Measurements from ENCODE around the gene EIPR1. TPM values are rescaled to one million over a fixed set of nuclear protein-coding genes. Genes with fewer than 3 reads are reported as not detected.

The EIPR1 gene
- total RNA-seq, 2 donors from 2014 or later: 13.5 TPM

DNA sequence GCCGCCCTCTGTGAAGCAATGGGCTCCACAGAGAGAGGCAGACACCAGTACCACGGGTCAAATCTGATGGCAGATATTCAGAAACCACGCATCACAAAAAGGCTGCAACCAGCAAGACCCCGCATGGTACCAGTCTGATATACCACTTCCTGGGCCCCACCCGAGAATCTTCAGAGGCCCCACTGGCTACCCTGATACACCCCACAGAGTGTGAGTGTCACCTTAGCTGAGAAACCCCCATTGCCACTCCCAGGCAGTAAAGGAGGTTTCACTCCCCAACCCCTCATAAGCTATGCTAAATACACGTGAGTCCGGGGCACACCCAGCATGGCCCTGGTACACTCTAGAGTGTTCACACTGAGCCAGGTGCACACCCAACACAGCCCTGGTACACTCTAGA lies 160.0 kb downstream of the EIPR1 start:
- Histone ChIP-seq H3K27ac (no peak overlapping the region), H3K27me3 (no peaks in the 10 kb centered on the region), H3K9me3 (no peaks in the 10 kb centered on the region), H3K36me3 (replicated peaks in 1 of 2; ENCODE audit: insufficient read depth in 1 of 2, low read depth in 2 of 2) (no peaks in the 10 kb centered on the region), H3K4me3 (no peak overlapping the region), H3K4me1 (no peaks in the 10 kb centered on the region)
- intact Hi-C loops (cut with DNase I): no loop called here
- no peak for ATAC-seq
- DNase-seq: no peak
- WGBS, 2 donors: 74 to 78% methylated on average over 7 of the region's 7 CpGs
- TF ChIP-seq POLR2A (IDR thresholded peaks at IDR 0.05): no peak
- TF ChIP-seq, protein P1, sequence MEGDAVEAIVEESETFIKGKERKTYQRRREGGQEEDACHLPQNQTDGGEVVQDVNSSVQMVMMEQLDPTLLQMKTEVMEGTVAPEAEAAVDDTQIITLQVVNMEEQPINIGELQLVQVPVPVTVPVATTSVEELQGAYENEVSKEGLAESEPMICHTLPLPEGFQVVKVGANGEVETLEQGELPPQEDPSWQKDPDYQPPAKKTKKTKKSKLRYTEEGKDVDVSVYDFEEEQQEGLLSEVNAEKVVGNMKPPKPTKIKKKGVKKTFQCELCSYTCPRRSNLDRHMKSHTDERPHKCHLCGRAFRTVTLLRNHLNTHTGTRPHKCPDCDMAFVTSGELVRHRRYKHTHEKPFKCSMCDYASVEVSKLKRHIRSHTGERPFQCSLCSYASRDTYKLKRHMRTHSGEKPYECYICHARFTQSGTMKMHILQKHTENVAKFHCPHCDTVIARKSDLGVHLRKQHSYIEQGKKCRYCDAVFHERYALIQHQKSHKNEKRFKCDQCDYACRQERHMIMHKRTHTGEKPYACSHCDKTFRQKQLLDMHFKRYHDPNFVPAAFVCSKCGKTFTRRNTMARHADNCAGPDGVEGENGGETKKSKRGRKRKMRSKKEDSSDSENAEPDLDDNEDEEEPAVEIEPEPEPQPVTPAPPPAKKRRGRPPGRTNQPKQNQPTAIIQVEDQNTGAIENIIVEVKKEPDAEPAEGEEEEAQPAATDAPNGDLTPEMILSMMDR (IDR thresholded peaks at IDR 0.05): no peak

DNA sequence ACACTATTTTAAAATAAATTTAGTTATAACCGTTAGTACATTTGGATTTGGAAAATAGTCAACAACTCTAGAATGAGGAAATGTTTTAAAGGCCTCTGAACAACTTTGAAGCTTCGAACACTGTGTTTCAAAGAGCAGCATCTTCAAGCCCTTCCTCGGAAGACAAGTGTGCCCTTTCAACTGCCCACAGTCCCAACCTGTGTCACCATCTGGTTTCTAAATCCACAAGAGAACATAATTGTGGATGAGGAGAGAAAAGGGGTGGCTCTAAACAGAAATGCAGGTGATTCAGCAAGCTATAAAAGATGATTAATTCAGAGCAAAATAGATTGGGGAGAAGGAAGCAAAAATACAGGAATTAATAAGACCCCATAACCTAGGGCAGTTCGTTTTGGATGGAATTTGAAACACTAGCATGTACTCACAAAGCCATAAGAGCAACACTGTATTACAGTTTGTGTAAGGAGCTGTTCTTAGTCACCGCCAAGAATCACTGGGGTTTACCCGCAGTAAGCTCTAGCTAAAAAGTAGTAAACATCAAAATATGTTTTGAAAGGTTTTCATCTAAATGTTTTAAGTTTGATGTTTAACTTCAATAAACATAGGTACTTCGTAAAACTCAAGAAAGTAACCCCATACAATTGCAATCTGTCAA lies 160.7 kb downstream of the EIPR1 start:
- Histone ChIP-seq H3K9me3 (no peaks in the 10 kb centered on the region), H3K27me3 (no peaks in the 10 kb centered on the region), H3K36me3 (replicated peaks in 1 of 2; ENCODE audit: insufficient read depth in 1 of 2, low read depth in 2 of 2) (no peaks in the 10 kb centered on the region), H3K4me1 (no peaks in the 10 kb centered on the region), H3K4me3 (no peak overlapping the region), H3K27ac (no peak overlapping the region)
- ATAC-seq: no peak
- WGBS, 2 donors: 81 to 88% methylated on average over 7 of the region's 7 CpGs
- DNase-seq: no peak
- intact Hi-C loops (cut with DNase I): no loop called here
- no peak for TF ChIP-seq POLR2A (IDR thresholded peaks at IDR 0.05)
- TF ChIP-seq, protein P1 (IDR thresholded peaks at IDR 0.05): no peak

DNA sequence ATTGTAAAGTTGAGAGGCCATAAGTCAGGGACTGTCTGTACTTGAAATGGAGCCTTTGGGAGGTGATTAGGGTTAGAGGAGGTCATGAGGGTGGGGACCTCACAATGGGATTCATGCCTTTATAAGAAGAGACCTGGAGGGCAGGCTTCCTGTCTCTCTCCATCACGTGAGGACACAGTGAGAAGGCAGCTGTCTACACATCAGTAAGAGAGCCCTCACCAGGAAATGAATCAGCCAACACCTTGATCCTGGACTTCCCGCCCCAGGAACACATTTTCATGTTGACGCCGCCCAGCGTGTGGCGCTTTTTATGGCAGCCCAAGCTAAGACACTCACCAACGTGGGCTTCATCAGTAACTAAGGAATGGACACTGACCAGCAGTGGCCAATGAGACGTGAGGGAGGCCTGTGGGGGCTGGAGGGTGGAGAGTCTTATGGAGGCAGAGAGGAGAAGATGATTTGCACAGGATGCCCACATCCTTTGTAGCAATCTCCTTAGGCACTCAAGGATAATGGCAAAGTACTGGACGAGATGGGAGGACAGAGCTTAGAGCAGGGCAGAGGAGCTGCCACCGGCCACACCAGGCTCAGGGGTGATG lies 162.7 kb downstream of the EIPR1 start:
- intact Hi-C loops (cut with DNase I): no loop called here
- Histone ChIP-seq H3K4me1 (no peaks in the 10 kb centered on the region), H3K27me3 (no peaks in the 10 kb centered on the region), H3K36me3 (replicated peaks in 1 of 2; ENCODE audit: insufficient read depth in 1 of 2, low read depth in 2 of 2) (no peaks in the 10 kb centered on the region), H3K9me3 (no peaks in the 10 kb centered on the region), H3K4me3 (no peak overlapping the region), H3K27ac (no peak overlapping the region)
- no peak for DNase-seq
- TF ChIP-seq POLR2A (IDR thresholded peaks at IDR 0.05): no peak
- TF ChIP-seq, protein P1 (IDR thresholded peaks at IDR 0.05): no peak
- 67 to 76% methylated on average over 5 to 10 of the region's 10 CpGs for WGBS, 2 donors
- ATAC-seq: no peak

DNA sequence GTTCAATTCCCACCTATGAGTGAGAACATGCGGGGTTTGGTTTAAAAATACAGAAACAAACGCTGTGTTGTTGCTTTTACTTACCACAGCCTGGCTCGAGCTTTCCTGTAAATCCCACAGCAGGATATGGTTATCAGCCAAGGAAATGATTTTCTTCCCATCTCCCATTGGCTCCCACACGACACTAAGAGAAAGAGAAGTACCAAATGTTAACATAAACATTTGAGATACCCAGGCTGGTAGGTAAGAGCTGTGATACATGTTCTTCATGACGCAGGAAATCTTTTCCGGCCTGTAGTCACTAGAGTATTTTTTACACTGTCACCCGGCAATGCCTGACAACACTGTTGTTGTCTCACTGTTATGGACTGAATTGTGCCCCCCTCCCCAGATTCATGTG lies 163.6 kb downstream of the EIPR1 start:
- no peaks in the 10 kb centered on the region for H3K36me3 ChIP-seq (replicated peaks in 1 of 2; ENCODE audit: insufficient read depth in 1 of 2, low read depth in 2 of 2)
- no peaks in the 10 kb centered on the region for H3K27me3 ChIP-seq
- H3K9me3 ChIP-seq: no peaks in the 10 kb centered on the region
- no peak overlapping the region for H3K27ac ChIP-seq
- TF ChIP-seq, protein P1 (IDR thresholded peaks at IDR 0.05): no peak
- TF ChIP-seq POLR2A (IDR thresholded peaks at IDR 0.05): no peak
- WGBS, 2 donors: 88 to 89% methylated on average over 7 of the region's 7 CpGs
- DNase-seq (no peak), ATAC-seq (no peak)
- no peaks in the 10 kb centered on the region for H3K4me1 ChIP-seq
- no peak overlapping the region for H3K4me3 ChIP-seq
- intact Hi-C loops (cut with DNase I): no loop called here

DNA sequence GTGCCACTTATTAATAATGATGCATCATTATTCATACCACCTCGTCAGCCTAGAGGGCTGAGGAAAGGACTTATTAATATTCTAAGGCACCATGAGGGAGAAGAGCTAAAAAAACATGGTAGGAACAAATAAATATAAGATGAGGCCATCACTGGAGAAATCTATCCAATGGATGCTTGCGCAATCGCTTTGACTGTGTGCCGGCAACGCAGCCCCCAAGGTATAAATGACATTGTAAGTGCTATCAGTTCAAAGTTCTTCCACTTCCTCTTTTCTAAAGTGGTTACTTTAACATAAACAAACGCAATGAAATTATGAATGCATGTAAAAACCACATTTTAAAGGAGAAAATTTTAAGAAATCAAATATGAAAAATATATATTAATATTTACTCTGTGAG lies 164.6 kb downstream of the EIPR1 start:
- intact Hi-C loops (cut with DNase I): no loop called here
- 93 to 98% methylated on average over 6 of the region's 6 CpGs for WGBS, 2 donors

More for the DNA sequence above, 164.6 kb downstream of the EIPR1 start:
- Histone ChIP-seq H3K4me3 (no peak overlapping the region), H3K36me3 (replicated peaks in 1 of 2; ENCODE audit: insufficient read depth in 1 of 2, low read depth in 2 of 2) (no peaks in the 10 kb centered on the region), H3K9me3 (no peaks in the 10 kb centered on the region), H3K27ac (no peak overlapping the region), H3K4me1 (no peaks in the 10 kb centered on the region), H3K27me3 (no peaks in the 10 kb centered on the region)
- ATAC-seq: no peak
- no peak for DNase-seq
- TF ChIP-seq, protein P1 (IDR thresholded peaks at IDR 0.05): no peak
- TF ChIP-seq POLR2A (IDR thresholded peaks at IDR 0.05): no peak
